Activated naive CD4-positive, alpha-beta T cell treated with anti-CD3 and anti-CD28 coated beads, Interleukin-2, amount 50 U/mL, for 16 hours (primary cell): ENCODE results near the gene TNFSF13B.
"Not testable (repeated sequence)": the region's sequence is repeated elsewhere in the genome, so short reads cannot be mapped to it uniquely, and the experiment has no call there.

ENCODE experiments used
- DNase-seq: peaks from one replicate; pipeline ENCODE4 v3.0.0-alpha.2; 2020

Gene TNFSF13B

DNA sequence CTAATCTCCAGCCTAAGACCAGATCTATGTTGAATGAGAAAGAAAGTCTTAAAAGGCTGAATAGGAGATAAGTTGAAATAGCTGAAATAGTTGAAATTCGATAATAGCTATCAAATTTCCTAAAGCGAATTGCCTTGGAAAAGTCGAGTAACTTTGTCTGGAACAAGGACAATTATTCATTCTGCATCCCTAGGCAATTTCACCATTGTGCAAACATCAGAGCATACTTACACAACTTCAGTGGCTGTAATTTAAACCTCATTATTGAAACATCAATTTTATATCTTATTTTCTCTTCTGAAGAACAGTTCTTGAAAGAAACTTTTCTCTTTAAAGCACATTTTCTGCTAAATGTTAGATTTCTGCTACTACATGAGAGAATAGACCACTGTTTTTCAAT lies 13.6 kb downstream of the TNFSF13B start:
- DNase-seq = no peak

DNA sequence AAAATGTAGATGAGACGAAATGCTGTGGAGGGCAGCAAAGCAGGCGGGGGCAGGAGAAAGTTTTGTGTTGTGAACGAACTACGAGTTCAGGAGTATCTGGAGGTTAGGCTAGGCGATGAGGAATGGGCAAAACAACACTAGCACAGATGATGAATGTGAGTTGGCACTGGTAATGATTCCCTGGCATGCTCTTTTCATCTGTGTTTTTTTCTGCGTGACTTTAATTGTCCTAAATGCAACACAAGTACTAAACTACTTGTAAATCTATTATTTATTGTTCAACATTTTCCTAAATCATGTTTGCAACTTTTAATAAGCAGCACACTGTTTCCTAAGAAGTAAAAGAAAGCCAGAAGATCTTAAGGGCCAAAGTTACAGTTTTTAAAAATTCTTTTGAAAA lies 19.2 kb downstream of the TNFSF13B start:
- DNase-seq = no peak

DNA sequence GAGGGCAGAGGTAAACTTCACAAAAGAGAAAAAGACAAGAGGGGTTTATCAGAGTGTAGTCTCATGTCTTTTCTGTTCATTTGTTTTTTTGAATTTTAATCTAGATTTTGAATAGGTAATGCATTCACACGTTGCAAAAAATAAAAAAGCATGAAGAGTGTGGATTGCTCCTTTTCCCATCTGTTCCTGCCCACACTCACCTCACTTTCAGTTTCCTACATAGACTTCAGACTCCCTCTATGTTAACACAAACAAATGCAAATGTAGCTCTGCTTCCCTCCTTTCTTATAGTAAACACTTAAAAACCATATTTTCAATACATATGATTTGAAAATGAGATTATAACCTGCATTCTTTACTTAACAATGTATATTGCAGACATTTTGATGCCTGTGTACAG lies 20.3 kb downstream of the TNFSF13B start:
- DNase-seq = no peak

GRCh38 chr13:108297114-108297513 lies 27.6 kb downstream of the TNFSF13B start:
- no peak for DNase-seq

DNA sequence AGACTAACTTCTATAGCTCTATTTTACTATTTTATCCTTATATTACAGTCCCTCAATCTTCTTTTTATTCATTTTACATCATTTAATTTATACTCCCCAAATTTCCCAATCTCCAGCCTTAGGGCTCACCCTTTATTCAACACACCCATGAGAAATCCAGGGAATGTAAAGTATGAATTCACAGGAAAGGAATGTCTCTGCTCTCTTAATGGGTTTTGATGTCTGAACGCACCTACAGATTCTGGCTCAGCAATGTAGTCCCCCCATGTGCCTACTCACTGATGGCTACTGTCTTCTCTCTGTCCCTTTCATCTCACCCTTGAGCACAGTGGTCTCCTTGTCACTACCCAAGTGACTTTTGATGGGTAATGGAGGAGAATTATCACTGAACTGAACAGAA lies 32.8 kb downstream of the TNFSF13B start:
- DNase-seq = no peak

- DNase-seq = no peak
These were observed 34.9 kb downstream of the TNFSF13B start for GRCh38 chr13:108304170-108305016.

- no peak for DNase-seq
These were observed 36.1 kb downstream of the TNFSF13B start for GRCh38 chr13:108305655-108306054.

DNA sequence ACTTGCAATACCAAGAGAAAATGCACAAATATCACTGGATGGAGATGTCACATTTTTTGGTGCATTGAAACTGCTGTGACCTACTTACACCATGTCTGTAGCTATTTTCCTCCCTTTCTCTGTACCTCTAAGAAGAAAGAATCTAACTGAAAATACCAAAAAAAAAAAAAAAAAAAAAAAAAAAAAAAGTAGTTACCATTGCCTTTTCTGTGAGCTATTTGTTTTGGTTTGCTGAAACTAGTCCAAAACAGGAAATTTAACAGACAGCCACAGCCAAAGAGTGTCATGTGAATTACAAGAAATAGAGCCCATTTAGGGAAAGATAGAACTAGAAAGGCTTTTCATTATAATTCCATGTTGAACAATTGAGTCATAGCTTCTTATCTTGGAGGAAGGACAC lies 37.3 kb downstream of the TNFSF13B start:
- no peak for DNase-seq

GRCh38 chr13:108311596-108311995 lies 42.1 kb downstream of the TNFSF13B start:
- not testable (repeated sequence) for DNase-seq

GRCh38 chr13:108313382-108313781 lies 43.9 kb downstream of the TNFSF13B start:
- DNase-seq = no peak

- no peak for DNase-seq
These were observed 45.8 kb downstream of the TNFSF13B start for GRCh38 chr13:108315273-108315672.

GRCh38 chr13:108315991-108316390 lies 46.5 kb downstream of the TNFSF13B start:
- DNase-seq = no peak

DNA sequence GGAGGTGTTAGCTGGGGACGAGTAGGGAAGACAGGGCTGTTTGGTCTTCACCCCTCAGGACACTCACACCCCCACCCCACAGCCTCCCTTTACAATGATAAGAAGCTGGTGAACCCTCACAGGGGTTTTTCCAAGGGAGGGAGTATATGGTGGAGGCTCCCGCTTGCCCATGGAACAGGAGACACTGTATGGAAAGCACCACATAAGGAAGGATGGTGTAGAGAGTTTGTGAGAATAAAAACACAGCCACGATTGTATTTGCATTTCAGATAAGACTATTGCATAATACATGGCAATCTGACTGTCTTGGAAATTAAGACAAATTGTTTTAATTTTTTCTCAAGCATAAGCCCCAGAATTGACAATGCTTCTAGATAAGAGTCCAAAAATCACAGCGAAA lies 46.9 kb downstream of the TNFSF13B start:
- DNase-seq = no peak

DNA sequence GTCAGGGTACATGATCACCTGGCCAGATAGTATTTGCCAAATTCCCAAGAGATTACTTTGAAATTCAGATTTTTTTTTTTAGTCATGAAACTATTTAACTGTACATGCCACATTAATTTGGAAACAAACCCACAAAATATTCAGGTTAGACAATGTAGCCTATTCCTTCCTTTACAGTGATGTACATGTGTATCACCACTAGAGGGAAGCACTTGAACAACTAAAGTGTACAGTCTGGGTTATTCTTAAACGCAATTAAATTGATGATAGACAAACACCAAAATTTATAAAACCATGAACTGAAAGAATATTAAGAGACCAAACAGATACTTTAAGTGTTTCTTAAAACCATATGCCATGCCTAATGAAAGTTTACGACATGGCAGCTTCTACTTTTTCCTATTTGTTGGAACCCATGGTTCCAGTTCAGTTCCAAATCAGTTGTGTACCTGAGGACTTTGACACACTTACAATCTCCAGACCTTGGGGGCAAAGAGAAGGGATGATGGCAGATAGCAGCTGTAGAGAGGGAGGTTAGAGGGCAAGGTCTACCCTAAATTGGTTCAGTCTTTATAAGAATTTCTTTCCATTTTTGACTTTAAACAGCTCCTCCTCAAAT lies 52.8 kb downstream of the TNFSF13B start:
- DNase-seq = no peak

DNA sequence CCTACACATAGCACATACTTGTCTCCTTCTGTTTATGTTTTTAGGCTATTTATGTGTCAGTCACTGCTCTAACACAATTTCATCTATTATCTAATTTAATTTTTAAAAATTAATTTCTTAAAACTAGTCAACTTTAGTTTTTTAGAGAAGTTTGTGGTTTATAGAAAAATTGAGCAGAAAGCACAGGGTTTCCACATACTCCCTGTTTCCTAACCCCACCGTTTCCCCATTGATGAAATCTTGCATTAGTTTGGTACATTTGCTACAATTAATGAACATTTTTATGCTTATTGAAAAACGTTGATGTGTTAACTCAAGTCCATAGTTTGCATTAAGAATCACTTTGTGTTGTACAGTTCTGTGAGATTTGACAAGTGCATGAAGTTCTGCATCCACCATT lies 53.5 kb downstream of the TNFSF13B start:
- no peak for DNase-seq

DNA sequence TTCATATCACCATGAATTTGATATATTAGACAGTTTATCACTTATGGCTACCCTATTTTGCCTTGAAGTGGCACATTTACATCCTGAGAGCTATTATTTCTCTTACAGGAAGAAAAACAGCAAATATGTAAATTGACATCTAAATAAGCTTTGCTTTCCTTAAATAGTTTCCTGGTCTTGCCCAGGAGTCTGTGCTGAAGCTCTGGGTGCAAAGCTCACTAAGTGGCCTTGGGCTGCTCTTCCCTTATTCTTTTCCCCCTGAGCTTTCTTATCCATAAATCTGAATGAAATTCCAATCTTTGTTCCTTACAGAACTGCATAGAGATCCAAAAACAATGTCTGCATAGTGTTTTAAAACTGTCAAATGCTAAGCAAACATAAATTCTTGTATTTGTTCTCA lies 56.3 kb downstream of the TNFSF13B start:
- DNase-seq = no peak

DNA sequence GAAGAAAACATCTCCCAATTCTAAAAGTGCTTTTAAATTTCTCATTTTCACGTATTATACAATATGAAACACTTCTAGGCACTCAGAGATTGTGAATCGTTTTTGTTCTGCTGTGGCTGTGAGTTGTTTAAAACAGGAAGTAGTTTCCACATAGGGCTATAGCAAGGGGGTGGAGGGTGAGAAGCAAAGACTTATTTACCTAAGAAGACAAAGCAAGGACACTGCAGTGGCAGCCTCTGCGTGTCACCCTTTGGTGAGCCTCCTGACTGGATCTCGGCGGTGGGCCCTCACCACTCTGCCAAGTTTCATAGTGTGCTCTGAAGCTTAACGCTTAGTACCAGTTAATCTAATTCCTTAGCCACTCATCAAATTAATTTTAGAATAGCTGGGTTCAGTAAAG lies 56.8 kb downstream of the TNFSF13B start:
- DNase-seq = no peak

- no peak for DNase-seq
These were observed 59.3 kb downstream of the TNFSF13B start for GRCh38 chr13:108328848-108329247.

GRCh38 chr13:108332791-108333190 lies 63.3 kb downstream of the TNFSF13B start:
- DNase-seq = no peak

- DNase-seq = no peak
These were observed 73.1 kb downstream of the TNFSF13B start for GRCh38 chr13:108342369-108343289.

- DNase-seq = no peak
These were observed 75.5 kb downstream of the TNFSF13B start for GRCh38 chr13:108345016-108345415.

DNA sequence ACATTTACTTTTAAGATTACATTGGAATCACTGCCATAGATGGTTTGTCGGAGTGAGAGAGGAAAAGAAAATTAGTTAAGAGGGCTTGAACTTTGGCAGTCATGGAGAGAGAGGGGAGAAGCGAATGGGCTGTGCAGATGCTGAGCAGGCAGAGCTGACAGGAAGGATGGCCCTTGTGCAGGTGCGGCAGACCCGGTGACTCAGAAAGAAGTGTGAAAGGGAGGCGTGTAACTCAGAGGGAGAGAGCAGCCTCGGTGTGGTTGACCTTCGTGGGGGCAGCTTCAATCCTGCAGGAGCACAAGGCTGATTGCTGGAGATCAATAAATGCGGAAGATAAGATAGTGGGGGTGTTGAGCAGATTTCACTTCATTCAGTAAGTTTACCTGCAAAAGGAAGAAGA lies 76.9 kb downstream of the TNFSF13B start:
- DNase-seq = no peak

- no peak for DNase-seq
These were observed 79.8 kb downstream of the TNFSF13B start for GRCh38 chr13:108349269-108349668.

DNA sequence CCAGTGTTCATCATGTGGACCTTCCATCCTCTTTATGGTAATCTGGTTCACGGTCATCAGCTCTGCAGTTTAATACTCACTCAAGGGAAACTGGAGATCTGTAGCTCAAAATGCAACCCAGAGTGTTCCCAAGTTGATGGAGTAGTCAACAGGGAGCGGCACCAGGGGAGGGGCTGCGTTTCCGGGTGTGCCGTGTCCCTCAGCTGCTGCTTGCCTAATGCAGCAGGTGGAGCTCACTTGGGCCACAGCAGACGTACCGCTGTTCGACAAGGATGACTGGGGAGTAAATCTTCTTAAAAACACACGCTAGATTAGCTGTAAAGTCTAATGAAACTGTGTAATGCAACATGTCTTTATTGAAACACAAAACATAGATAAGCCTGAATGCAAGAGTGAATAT lies 81.1 kb downstream of the TNFSF13B start:
- no peak for DNase-seq
